T-helper 1 cell treated with Interleukin-12 subunit alpha and Interleukin-12 subunit beta and Interleukin-4 antibody, amounts not matched to agents 30 μg/mL and 1 μg/mL, for 36 hours (primary cell): Measurements from ENCODE around the gene MOV10.
"Not testable (repeated sequence)": the region's sequence is repeated elsewhere in the genome, so short reads cannot be mapped to it uniquely, and the experiment has no call there.

Experiments used
- H3K27ac Mint-ChIP-seq: one replicate; pipeline ENCODE4 v1.8.0; 2021; ENCODE audit warnings: mild to moderate bottlenecking, mixed read lengths
- H3K27me3 Mint-ChIP-seq: one replicate; pipeline ENCODE4 v1.8.0; 2021; ENCODE audit warnings: low read depth, mixed read lengths
- H3K36me3 Mint-ChIP-seq: one replicate; pipeline ENCODE4 v1.8.0; 2021; ENCODE audit warnings: low read depth, mixed read lengths
- H3K4me1 Mint-ChIP-seq: one replicate; pipeline ENCODE4 v1.8.0; 2021; ENCODE audit warnings: low read depth, mixed read lengths
- H3K4me3 Mint-ChIP-seq: one replicate; pipeline ENCODE4 v1.8.0; 2021; ENCODE audit warnings: mild to moderate bottlenecking, moderate library complexity, mixed read lengths
- H3K9me3 Mint-ChIP-seq: one replicate; pipeline ENCODE4 v1.8.0; 2021; ENCODE audit warnings: mixed read lengths

MOV10 gene

GRCh38 chr1:112674440-112674985, at the start of gene MOV10:
Gene MOV10, plus strand, starts transcription at chr1:112674659. Its CDS starts 254 bp downstream, at chr1:112674913.
- Mint-ChIP-seq H3K4me3 (peak within 1 kb of the TSS; percentile 99), H3K27me3 (no peaks in the 10 kb centered on the region), H3K36me3 (peaks cover 56% of the 10 kb centered on the region), H3K9me3 (no peaks in the 10 kb centered on the region), H3K27ac (peak within 1 kb of the TSS; percentile 98), H3K4me1 (peaks cover 50% of the 10 kb centered on the region)

GRCh38 chr1:112625696-112626095, 48.8 kb upstream of the MOV10 start:
- Mint-ChIP-seq H3K36me3 (peaks cover 37% of the 10 kb centered on the region), H3K27me3 (no peaks in the 10 kb centered on the region), H3K4me1 (peaks cover 58% of the 10 kb centered on the region), H3K9me3 (no peaks in the 10 kb centered on the region), H3K4me3 (no peak overlapping the region), H3K27ac (no peak overlapping the region)

GRCh38 chr1:112626193-112626592, 48.3 kb upstream of the MOV10 start:
- H3K27me3 Mint-ChIP-seq = no peaks in the 10 kb centered on the region
- peaks cover 38% of the 10 kb centered on the region for H3K36me3 Mint-ChIP-seq
- no peak overlapping the region for H3K27ac Mint-ChIP-seq
- peaks cover 59% of the 10 kb centered on the region for H3K4me1 Mint-ChIP-seq
- H3K9me3 Mint-ChIP-seq = no peaks in the 10 kb centered on the region
- H3K4me3 Mint-ChIP-seq = no peak overlapping the region

- Mint-ChIP-seq H3K9me3 (no peaks in the 10 kb centered on the region), H3K4me3 (no peak overlapping the region), H3K27me3 (no peaks in the 10 kb centered on the region), H3K4me1 (peaks cover 58% of the 10 kb centered on the region), H3K27ac (no peak overlapping the region), H3K36me3 (peaks cover 38% of the 10 kb centered on the region)
Measured at GRCh38 chr1:112626887-112627286, 47.6 kb upstream of the MOV10 start.

GRCh38 chr1:112628516-112628915, 45.9 kb upstream of the MOV10 start:
- Mint-ChIP-seq H3K27me3 (no peaks in the 10 kb centered on the region), H3K4me3 (no peak overlapping the region), H3K9me3 (no peaks in the 10 kb centered on the region), H3K36me3 (peaks cover 31% of the 10 kb centered on the region), H3K4me1 (peaks cover 60% of the 10 kb centered on the region), H3K27ac (no peak overlapping the region)

GRCh38 chr1:112629256-112629655, 45.2 kb upstream of the MOV10 start:
- Mint-ChIP-seq H3K36me3 (peaks cover 31% of the 10 kb centered on the region), H3K9me3 (no peaks in the 10 kb centered on the region), H3K4me3 (no peak overlapping the region)

GRCh38 chr1:112633628-112634027, 40.8 kb upstream of the MOV10 start:
- peaks cover 16% of the 10 kb centered on the region for H3K36me3 Mint-ChIP-seq
- H3K27me3 Mint-ChIP-seq = no peaks in the 10 kb centered on the region
- no peak overlapping the region for H3K27ac Mint-ChIP-seq
- no peak overlapping the region for H3K4me3 Mint-ChIP-seq
- peaks cover 55% of the 10 kb centered on the region for H3K4me1 Mint-ChIP-seq
- H3K9me3 Mint-ChIP-seq = no peaks in the 10 kb centered on the region

More at GRCh38 chr1:112629256-112629655, 45.2 kb upstream of the MOV10 start:
- peak overlapping the region; percentile 12 for H3K27ac Mint-ChIP-seq
- peaks cover 64% of the 10 kb centered on the region for H3K4me1 Mint-ChIP-seq
- no peaks in the 10 kb centered on the region for H3K27me3 Mint-ChIP-seq

- H3K27ac Mint-ChIP-seq = peak overlapping the region; percentile 20
- no peak overlapping the region for H3K4me3 Mint-ChIP-seq
- H3K36me3 Mint-ChIP-seq = peaks cover 11% of the 10 kb centered on the region
- no peaks in the 10 kb centered on the region for H3K9me3 Mint-ChIP-seq
- no peaks in the 10 kb centered on the region for H3K27me3 Mint-ChIP-seq
- peaks cover 52% of the 10 kb centered on the region for H3K4me1 Mint-ChIP-seq
Measured at GRCh38 chr1:112634367-112634766, 40.1 kb upstream of the MOV10 start.

GRCh38 chr1:112636056-112636455, 38.4 kb upstream of the MOV10 start:
- H3K9me3 Mint-ChIP-seq = no peaks in the 10 kb centered on the region
- peaks cover 44% of the 10 kb centered on the region for H3K4me1 Mint-ChIP-seq
- no peak overlapping the region for H3K27ac Mint-ChIP-seq
- H3K27me3 Mint-ChIP-seq = no peaks in the 10 kb centered on the region
- peaks cover 3% of the 10 kb centered on the region for H3K36me3 Mint-ChIP-seq
- H3K4me3 Mint-ChIP-seq = no peak overlapping the region

GRCh38 chr1:112636597-112637253, 37.7 kb upstream of the MOV10 start:
- H3K4me3 Mint-ChIP-seq = peak overlapping the region; percentile 21

GRCh38 chr1:112637254-112638109, 37.0 kb upstream of the MOV10 start:
- no peak overlapping the region for H3K4me3 Mint-ChIP-seq
- no peak overlapping the region for H3K27ac Mint-ChIP-seq
- H3K36me3 Mint-ChIP-seq = peaks cover 8% of the 10 kb centered on the region
- H3K4me1 Mint-ChIP-seq = peaks cover 40% of the 10 kb centered on the region
- H3K9me3 Mint-ChIP-seq = no peaks in the 10 kb centered on the region
- H3K27me3 Mint-ChIP-seq = no peaks in the 10 kb centered on the region

More at GRCh38 chr1:112636597-112637253, 37.7 kb upstream of the MOV10 start:
- H3K9me3 Mint-ChIP-seq = no peaks in the 10 kb centered on the region
- H3K36me3 Mint-ChIP-seq = peaks cover 3% of the 10 kb centered on the region
- peak overlapping the region; percentile 45 for H3K27ac Mint-ChIP-seq
- no peaks in the 10 kb centered on the region for H3K27me3 Mint-ChIP-seq
- peaks cover 43% of the 10 kb centered on the region for H3K4me1 Mint-ChIP-seq

GRCh38 chr1:112638110-112638428, 36.4 kb upstream of the MOV10 start:
- H3K27ac Mint-ChIP-seq = no peak overlapping the region
- H3K9me3 Mint-ChIP-seq = no peaks in the 10 kb centered on the region
- H3K27me3 Mint-ChIP-seq = no peaks in the 10 kb centered on the region
- no peak overlapping the region for H3K4me3 Mint-ChIP-seq
- peaks cover 37% of the 10 kb centered on the region for H3K4me1 Mint-ChIP-seq
- peaks cover 9% of the 10 kb centered on the region for H3K36me3 Mint-ChIP-seq

- not testable (repeated sequence) for H3K4me3 Mint-ChIP-seq, H3K27me3 Mint-ChIP-seq, H3K9me3 Mint-ChIP-seq, H3K27ac Mint-ChIP-seq
- Mint-ChIP-seq H3K36me3 (peaks cover 13% of the 10 kb centered on the region), H3K4me1 (peaks cover 28% of the 10 kb centered on the region)
Measured at GRCh38 chr1:112640437-112640836, 34.0 kb upstream of the MOV10 start.

- no peak overlapping the region for H3K4me3 Mint-ChIP-seq
- peaks cover 23% of the 10 kb centered on the region for H3K36me3 Mint-ChIP-seq
- no peaks in the 10 kb centered on the region for H3K27me3 Mint-ChIP-seq
- no peaks in the 10 kb centered on the region for H3K9me3 Mint-ChIP-seq
- peaks cover 18% of the 10 kb centered on the region for H3K4me1 Mint-ChIP-seq
- H3K27ac Mint-ChIP-seq = no peak overlapping the region
Measured at GRCh38 chr1:112643080-112643479, 31.4 kb upstream of the MOV10 start.

GRCh38 chr1:112646225-112646624, 28.2 kb upstream of the MOV10 start:
- H3K27me3 Mint-ChIP-seq = no peaks in the 10 kb centered on the region
- H3K4me1 Mint-ChIP-seq = peaks cover 24% of the 10 kb centered on the region
- H3K36me3 Mint-ChIP-seq = peaks cover 45% of the 10 kb centered on the region
- no peak overlapping the region for H3K27ac Mint-ChIP-seq
- H3K4me3 Mint-ChIP-seq = no peak overlapping the region
- H3K9me3 Mint-ChIP-seq = no peaks in the 10 kb centered on the region
